AG10803 (cell line): ENCODE measurements around the gene SCT.

Experiments
- DNase-seq: peaks from one replicate; pipeline ENCODE4 v3.0.0; 2010; ENCODE audit warnings: low read depth
- H3K4me3 ChIP-seq: 2 replicates; pipeline ENCODE4 v1.5.1; 2011; ENCODE audit warnings: mild to moderate bottlenecking, low read length, control low read depth
- TF ChIP-seq, protein P1 (sequence below): conservative IDR thresholded peaks from 2 replicates; pipeline ENCODE4 v1.5.1; 2011; ENCODE audit warnings: mild to moderate bottlenecking, low read length, control low read depth, inconsistent platforms

SCT gene

DNA sequence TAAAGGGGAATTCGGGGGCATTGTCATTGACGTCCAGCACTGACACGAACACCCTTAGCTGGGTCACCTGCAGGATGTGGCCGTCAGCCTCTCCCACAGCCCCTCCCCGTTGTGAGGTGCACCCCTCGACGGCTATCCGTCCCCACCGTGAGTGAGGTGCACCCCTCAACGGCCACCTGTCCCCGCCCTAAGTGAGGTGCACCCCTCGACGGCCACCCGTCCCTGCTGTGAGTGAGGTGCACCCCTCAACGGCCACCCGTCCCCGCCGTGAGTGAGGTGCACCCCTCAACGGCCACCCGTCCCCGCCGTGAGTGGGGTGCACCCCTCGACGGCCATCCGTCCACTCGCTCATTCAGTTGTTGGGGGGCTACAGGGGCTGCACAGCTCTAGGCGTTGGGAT, 5.1 kb downstream of the SCT start:
- TF ChIP-seq, protein P1, sequence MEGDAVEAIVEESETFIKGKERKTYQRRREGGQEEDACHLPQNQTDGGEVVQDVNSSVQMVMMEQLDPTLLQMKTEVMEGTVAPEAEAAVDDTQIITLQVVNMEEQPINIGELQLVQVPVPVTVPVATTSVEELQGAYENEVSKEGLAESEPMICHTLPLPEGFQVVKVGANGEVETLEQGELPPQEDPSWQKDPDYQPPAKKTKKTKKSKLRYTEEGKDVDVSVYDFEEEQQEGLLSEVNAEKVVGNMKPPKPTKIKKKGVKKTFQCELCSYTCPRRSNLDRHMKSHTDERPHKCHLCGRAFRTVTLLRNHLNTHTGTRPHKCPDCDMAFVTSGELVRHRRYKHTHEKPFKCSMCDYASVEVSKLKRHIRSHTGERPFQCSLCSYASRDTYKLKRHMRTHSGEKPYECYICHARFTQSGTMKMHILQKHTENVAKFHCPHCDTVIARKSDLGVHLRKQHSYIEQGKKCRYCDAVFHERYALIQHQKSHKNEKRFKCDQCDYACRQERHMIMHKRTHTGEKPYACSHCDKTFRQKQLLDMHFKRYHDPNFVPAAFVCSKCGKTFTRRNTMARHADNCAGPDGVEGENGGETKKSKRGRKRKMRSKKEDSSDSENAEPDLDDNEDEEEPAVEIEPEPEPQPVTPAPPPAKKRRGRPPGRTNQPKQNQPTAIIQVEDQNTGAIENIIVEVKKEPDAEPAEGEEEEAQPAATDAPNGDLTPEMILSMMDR, result no peak
- no peak for DNase-seq

DNA sequence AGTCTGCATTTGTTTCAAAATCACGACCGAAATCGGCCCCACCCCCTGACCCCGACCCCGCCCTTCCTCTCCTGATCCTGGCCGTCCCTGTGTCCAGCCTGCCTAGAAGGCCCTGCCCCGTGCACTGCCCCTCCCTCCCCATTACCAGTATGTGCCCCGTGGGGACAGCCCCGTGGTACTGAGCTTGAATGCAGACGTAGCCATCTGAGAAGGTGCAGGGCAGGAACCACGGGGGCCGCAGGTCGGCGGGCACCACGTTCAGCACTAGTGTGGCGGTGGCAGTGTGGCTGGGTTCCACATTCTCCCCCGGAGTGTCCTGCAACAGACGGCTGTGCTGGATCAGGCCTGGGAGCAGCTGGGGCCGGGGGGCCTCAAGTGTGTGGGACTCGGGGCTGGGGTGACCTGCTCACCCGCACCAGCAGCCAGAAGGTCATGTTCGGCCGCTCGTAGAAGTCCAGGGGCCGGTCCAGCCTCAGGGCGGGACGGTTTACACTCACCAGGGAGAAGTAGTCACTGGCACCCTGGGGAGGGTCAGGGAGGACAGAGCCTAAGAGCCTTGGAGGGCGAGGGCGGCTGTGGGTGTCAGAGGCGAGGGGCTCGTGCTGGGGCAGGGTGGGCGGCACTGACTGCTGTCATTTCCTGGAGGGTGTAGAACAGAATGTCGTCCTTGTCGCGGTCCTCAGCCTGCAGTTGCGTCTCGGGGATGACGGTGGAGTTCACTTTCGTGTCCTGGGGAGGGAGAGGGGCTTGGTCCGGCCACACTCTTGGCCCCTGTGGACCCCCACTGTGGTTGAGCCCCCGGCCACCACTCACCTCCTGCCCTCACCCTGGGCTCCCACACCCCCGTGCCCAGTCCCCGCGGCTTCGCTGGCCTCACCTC, 5.8 kb downstream of the SCT start:
- no peak for DNase-seq
- no peak overlapping the region for H3K4me3 ChIP-seq
- TF ChIP-seq, protein P1, result no peak

More for the DNA sequence above, 5.1 kb downstream of the SCT start:
- no peak overlapping the region for H3K4me3 ChIP-seq

DNA sequence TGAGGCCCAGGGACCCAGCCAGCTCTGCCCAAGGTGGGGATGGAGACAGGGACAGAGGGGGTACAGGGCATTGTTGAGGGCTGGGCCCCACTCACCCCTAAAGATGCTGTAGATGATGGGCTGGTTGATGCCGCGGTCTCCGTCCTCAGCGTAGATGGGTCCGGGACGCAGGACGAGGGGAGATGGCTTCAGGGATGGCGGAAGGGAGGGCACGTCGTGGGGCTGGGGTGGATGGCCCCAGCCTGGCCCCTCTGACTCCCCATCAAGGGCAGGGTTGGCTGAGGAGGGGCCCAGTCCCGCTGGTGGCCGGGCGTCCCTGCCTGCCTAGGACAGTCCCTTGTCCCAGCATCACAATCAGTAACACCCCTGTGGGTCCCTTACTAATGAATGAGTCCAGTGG, 6.8 kb downstream of the SCT start:
- TF ChIP-seq, protein P1, result no peak
- no peak overlapping the region for H3K4me3 ChIP-seq
- no peak for DNase-seq

DNA sequence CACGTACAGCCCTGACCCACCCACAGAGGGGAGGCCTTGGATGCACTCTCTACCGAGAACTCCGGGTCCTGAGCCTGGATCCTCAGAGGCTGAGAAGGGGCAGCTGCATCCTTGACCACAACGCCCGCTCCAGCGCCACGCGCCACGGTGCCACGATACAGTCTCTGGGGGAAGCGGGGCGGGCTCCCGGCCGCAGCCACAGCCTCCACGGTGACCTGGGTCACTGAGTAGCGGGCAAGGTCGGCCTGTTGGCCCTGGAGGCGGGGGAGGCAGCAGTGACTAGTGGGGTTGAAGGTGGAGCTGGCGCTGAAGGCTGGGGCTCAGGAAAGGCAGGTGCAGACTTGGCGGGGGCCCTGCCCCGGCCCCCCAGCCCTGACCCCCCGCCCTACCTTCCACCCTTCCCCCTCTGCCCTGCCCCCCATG, 7.3 kb downstream of the SCT start:
- DNase-seq, result no peak
- TF ChIP-seq, protein P1, result no peak
- no peak overlapping the region for H3K4me3 ChIP-seq

DNA sequence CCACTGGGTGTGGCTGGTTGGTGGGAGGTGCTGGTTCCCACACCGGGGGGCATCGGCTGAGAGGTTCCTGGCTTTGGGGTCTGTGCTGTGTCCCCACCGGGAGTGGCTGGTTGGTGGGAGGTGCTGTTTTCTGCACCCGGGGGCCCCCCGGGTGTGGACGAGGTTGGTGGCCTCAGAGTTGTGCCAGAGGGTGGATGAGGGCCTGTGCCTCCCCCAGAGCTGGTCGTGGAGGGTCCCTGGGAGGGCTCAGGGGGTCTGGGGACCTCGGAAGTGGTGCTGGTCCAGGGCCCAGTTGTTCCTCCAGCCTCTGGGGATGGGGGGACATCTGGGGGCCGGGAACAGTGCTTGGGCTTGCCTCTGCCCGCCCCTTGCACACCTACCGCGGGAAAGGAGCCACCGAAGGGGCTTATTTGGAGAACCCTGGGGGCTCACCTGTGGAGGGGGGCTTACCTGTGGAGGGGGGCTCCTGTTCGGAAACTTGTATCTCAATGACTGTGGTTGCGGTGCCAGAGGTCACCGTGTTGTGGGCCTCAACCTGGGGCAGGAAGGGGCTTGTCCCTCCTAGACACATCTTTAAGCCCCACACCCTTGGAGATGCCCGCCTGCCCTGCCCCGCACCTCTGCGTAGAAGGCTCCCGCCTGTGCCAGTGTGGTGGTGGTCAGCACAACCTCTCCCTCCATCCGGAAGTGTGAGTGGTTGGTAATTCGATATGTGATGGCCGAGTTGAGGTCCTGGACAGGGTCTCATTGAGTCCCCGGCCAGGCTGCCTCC, 7.9 kb downstream of the SCT start:
- DNase-seq, result no peak
- TF ChIP-seq, protein P1, result no peak
- no peak overlapping the region for H3K4me3 ChIP-seq

DNA sequence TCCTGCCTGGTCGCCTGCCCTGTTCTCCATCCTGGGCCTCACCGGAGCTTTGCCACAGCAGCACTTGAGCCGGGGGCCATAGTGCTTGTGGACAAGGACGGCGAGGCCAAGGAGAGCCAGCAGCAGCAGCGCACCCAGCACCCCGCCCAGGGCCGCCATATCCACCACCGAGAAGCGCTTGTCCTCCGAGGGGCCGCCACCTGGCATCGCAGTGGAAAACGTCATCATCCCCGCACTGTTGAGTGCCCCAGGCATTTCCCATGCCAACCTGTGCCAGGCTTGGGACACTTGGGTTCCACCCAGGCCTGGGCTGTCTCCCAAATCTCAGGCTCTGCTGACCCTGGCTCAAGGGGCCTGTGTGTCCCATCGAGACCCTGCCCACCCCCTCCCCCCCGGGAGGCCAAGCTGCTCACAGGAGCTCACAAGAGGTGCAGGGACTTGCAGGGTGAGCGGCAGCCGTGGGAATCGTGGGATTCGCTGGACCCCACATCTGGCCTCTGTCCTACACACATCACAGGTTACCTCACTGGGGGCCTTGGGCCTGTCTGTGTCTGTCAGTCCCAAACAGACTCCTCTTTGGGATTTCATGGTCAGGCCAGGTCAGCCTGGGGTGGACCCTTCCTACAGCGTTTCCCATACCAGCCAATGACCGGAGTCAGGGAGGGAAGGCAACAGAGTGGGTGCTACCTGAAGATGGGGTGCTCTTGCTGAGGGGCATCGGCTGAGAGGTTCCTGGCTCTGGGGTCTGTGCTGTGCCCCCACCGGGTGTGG, 8.9 kb downstream of the SCT start:
- TF ChIP-seq, protein P1, result no peak

More for the DNA sequence above, 8.9 kb downstream of the SCT start:
- no peak overlapping the region for H3K4me3 ChIP-seq
- DNase-seq, result no peak
